ENCODE results near the gene SLC29A4.

Gene SLC29A4

DNA sequence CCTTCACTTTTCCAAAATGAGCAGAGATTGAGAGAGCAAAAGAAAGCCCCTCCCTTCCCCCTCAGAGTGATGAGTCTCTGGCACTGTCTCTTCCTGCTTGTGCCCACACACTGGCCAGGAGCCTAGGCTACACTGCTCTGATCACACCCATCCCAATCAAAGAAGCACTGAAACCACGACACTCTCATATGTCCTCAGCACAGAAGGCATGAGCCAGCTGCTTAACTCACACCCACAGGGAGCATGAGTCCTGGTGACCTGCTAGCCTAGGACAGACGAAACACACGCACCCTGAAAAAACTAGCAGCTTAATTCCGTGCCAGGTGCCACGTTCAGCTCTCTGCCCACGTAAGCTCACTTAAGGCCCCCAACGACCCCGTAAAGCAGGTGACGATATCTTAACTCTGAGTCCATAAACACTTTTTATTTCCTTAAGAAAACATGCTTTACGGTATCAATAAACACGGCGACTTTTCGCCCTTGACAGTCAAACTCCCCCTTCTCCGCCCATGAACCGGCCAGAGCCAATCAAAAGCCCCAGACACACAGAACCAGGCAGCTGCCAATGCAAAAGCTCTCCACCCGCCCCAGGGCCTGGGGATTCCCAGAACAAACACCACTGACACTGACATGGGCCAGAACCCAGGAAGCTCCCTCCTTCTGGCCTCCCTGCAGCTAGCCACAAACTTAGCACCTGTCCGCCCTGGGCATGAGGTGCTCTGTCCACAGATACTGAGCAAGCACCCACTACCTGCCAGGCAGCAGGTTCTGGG, 71.9 kb downstream of the SLC29A4 start:
- Histone ChIP-seq H4K20me1 (ENCODE audit: insufficient read depth, low read length) (peaks cover 8% of the 10 kb centered on the region; the same call in 1 of the 2 replicates), H3K27ac (ENCODE audit: low read length) (peak overlapping the region; percentile 79), H3K4me3 (ENCODE audit: low read length) (peak overlapping the region; percentile 70), H3K9ac (ENCODE audit: low read length) (peak overlapping the region; percentile 54), H3K4me1 (ENCODE audit: low read length) (peaks cover 15% of the 10 kb centered on the region), H3K4me2 (ENCODE audit: low read length) (peak overlapping the region; percentile 87), H3K27me3 (ENCODE audit: low read depth, low read length) (no peaks in the 10 kb centered on the region), H3K36me3 (replicated peaks; ENCODE audit: low read depth, low read length) (peaks cover 15% of the 10 kb centered on the region), H3K79me2 (ENCODE audit: low read length) (peaks cover 17% of the 10 kb centered on the region), H2AFZ (ENCODE audit: low read depth, low read length) (no peak overlapping the region), H3K9me3 (ENCODE audit: insufficient read depth, low read length) (no peaks in the 10 kb centered on the region)
- TF ChIP-seq, protein P1, sequence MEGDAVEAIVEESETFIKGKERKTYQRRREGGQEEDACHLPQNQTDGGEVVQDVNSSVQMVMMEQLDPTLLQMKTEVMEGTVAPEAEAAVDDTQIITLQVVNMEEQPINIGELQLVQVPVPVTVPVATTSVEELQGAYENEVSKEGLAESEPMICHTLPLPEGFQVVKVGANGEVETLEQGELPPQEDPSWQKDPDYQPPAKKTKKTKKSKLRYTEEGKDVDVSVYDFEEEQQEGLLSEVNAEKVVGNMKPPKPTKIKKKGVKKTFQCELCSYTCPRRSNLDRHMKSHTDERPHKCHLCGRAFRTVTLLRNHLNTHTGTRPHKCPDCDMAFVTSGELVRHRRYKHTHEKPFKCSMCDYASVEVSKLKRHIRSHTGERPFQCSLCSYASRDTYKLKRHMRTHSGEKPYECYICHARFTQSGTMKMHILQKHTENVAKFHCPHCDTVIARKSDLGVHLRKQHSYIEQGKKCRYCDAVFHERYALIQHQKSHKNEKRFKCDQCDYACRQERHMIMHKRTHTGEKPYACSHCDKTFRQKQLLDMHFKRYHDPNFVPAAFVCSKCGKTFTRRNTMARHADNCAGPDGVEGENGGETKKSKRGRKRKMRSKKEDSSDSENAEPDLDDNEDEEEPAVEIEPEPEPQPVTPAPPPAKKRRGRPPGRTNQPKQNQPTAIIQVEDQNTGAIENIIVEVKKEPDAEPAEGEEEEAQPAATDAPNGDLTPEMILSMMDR (IDR thresholded peaks at IDR 0.05; ENCODE audit: low read depth, low read length) = no peak
- TF ChIP-seq EZH2phosphoT487 (IDR thresholded peaks at IDR 0.05; ENCODE audit: low read depth) = no peak

Measured in OCI-LY3 (cell line).